GM23338 (cell line): ENCODE measurements around the gene ZNF526. TPM values are rescaled to one million over a fixed set of nuclear protein-coding genes. Genes with fewer than 3 reads are reported as not detected.
A peak's percentile ranks its signal among the peaks of the same experiment; 100 is the strongest.

Experiments used
- CREB1 ChIP-seq: fragments of 250-450 bp; sonication (Bioruptor Pico); IDR thresholded peaks from 2 replicates; pipeline ENCODE4 v1.5.0; 2020; ENCODE audit warnings: low read depth, mild to moderate bottlenecking, moderate library complexity
- EZH2 ChIP-seq: fragments of 200-600 bp; sonication (generic); IDR thresholded peaks from one replicate; pipeline ENCODE4 v1.8.0; 2017; ENCODE audit warnings: antibody characterized with exemption, mild to moderate bottlenecking, low read depth; ENCODE audit not compliant: unreplicated experiment
- NANOG ChIP-seq: IDR thresholded peaks from 2 replicates; pipeline ENCODE4 v1.6.1; 2016; ENCODE audit warnings: antibody characterized with exemption, borderline replicate concordance
- POLR2AphosphoS5 ChIP-seq: IDR thresholded peaks from 2 replicates; pipeline ENCODE4 v1.6.1; 2016; ENCODE audit warnings: antibody characterized with exemption, low read depth
- STAT1 ChIP-seq: IDR thresholded peaks from one replicate; pipeline ENCODE4 v1.6.1; 2016; ENCODE audit warnings: antibody characterized with exemption; ENCODE audit not compliant: unreplicated experiment
- ZNF114 ChIP-seq: fragments of 250-450 bp; sonication (Bioruptor Pico); IDR thresholded peaks from 2 replicates; pipeline ENCODE4 v1.5.0; 2020; ENCODE audit warnings: mild to moderate bottlenecking, moderate library complexity
- ZNF331 ChIP-seq: fragments of 250-450 bp; sonication (Bioruptor Pico); IDR thresholded peaks from 2 replicates; pipeline ENCODE4 v1.5.0; 2020; ENCODE audit warnings: low read depth, mild to moderate bottlenecking, moderate library complexity
- polyA plus RNA-seq: library from polyadenylated mRNA; unstranded; fragments of >200 nt; fragmentation: Nextera tagmentation; extraction: Ambion mirVana; gene quantifications from 2 replicates; pipeline ENCODE4 v1.2.1, GENCODE V29; 2016
- total RNA-seq: library from RNA; depleted of rRNA; stranded (reverse); fragments of >200 nt; shearing (Covaris generic); gene quantifications from 2 replicates; pipeline ENCODE4 v1.2.3, GENCODE V29; 2014
- TF ChIP-seq, protein P1 (sequence below): fragments of 250-450 bp; sonication (Bioruptor Pico); IDR thresholded peaks from 2 replicates; pipeline ENCODE4 v1.5.0; 2020; ENCODE audit warnings: mild to moderate bottlenecking, moderate library complexity
- TF ChIP-seq, protein P2 (sequence below): IDR thresholded peaks from 2 replicates; pipeline ENCODE4 v1.6.1; 2016; ENCODE audit warnings: antibody characterized with exemption
- TF ChIP-seq, protein P3 (sequence below), 2 experiments: fragments of 200-600 bp in 1 of 2; sonication (generic) in 1 of 2; conservative IDR thresholded peaks; 2 replicates each; pipeline versions ENCODE4 v1.5.1 to v1.6.1; 2016 to 2017; ENCODE audit warnings: antibody characterized with exemption in 2 of 2, low read depth in 2 of 2, mild to moderate bottlenecking in 2 of 2, moderate library complexity in 1 of 2

Gene ZNF526
- total and polyA plus RNA-seq, 2 experiments from 2014 or later: 4.7 to 13.3 TPM

DNA sequence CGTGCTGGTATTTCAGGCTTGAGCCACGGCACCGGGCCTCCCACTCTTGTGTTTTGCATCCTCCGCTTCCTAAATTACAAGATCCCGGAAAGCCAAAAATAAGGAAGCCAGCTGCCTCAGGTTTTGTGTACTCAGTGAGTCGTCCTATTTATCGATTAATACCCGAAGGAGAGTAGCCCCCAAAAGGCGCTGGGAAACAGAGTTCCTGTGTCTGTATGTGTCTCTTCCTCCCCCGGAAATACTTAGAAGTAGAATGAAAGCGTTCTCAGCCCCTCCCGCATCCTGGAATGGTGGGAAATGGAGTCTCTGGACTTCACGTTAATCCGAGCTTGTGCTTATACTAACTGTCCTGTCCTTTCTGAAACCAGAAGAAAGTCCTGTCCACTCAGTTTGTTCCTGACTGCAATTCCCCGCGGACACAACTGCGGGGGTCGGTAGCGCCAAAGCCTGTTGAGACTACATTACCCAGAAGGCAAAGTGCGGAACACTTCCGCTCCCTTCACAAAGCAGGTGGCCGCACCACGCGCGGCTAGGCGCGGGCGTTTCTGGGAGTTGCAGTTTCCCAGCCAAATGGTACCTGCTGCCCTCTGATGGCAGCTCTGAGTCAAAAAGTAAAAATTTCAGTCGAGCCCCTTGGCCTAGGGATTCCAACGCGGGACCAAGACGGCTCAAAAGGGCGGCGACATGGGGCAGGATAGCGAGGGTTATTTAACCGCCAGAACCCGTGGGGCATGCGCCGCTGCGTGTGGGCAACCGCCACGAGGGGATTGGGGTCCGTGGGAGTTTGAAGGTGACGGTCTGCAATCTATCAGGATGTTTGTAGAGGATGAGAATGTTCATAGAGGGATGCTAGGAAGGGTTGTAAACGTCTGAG is 24.5 kb downstream of the ZNF526 start (continued):
- TF ChIP-seq, protein P1, sequence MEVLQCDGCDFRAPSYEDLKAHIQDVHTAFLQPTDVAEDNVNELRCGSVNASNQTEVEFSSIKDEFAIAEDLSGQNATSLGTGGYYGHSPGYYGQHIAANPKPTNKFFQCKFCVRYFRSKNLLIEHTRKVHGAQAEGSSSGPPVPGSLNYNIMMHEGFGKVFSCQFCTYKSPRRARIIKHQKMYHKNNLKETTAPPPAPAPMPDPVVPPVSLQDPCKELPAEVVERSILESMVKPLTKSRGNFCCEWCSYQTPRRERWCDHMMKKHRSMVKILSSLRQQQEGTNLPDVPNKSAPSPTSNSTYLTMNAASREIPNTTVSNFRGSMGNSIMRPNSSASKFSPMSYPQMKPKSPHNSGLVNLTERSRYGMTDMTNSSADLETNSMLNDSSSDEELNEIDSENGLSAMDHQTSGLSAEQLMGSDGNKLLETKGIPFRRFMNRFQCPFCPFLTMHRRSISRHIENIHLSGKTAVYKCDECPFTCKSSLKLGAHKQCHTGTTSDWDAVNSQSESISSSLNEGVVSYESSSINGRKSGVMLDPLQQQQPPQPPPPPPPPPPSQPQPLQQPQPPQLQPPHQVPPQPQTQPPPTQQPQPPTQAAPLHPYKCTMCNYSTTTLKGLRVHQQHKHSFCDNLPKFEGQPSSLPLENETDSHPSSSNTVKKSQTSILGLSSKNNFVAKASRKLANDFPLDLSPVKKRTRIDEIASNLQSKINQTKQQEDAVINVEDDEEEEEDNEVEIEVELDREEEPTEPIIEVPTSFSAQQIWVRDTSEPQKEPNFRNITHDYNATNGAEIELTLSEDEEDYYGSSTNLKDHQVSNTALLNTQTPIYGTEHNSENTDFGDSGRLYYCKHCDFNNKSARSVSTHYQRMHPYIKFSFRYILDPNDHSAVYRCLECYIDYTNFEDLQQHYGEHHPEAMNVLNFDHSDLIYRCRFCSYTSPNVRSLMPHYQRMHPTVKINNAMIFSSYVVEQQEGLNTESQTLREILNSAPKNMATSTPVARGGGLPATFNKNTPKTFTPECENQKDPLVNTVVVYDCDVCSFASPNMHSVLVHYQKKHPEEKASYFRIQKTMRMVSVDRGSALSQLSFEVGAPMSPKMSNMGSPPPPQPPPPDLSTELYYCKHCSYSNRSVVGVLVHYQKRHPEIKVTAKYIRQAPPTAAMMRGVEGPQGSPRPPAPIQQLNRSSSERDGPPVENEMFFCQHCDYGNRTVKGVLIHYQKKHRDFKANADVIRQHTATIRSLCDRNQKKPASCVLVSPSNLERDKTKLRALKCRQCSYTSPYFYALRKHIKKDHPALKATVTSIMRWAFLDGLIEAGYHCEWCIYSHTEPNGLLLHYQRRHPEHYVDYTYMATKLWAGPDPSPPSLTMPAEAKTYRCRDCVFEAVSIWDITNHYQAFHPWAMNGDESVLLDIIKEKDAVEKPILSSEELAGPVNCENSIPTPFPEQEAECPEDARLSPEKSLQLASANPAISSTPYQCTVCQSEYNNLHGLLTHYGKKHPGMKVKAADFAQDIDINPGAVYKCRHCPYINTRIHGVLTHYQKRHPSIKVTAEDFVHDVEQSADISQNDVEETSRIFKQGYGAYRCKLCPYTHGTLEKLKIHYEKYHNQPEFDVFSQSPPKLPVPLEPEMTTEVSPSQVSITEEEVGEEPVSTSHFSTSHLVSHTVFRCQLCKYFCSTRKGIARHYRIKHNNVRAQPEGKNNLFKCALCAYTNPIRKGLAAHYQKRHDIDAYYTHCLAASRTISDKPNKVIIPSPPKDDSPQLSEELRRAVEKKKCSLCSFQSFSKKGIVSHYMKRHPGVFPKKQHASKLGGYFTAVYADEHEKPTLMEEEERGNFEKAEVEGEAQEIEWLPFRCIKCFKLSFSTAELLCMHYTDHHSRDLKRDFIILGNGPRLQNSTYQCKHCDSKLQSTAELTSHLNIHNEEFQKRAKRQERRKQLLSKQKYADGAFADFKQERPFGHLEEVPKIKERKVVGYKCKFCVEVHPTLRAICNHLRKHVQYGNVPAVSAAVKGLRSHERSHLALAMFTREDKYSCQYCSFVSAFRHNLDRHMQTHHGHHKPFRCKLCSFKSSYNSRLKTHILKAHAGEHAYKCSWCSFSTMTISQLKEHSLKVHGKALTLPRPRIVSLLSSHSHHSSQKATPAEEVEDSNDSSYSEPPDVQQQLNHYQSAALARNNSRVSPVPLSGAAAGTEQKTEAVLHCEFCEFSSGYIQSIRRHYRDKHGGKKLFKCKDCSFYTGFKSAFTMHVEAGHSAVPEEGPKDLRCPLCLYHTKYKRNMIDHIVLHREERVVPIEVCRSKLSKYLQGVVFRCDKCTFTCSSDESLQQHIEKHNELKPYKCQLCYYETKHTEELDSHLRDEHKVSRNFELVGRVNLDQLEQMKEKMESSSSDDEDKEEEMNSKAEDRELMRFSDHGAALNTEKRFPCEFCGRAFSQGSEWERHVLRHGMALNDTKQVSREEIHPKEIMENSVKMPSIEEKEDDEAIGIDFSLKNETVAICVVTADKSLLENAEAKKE (CRISPR knock-in tag): no peak
- TF ChIP-seq EZH2: no peak
- no peak for TF ChIP-seq STAT1
- TF ChIP-seq ZNF114: no peak
- TF ChIP-seq NANOG: no peak; the same call in 1 of the 2 replicates
- TF ChIP-seq POLR2AphosphoS5: no peak
- TF ChIP-seq, protein P2, sequence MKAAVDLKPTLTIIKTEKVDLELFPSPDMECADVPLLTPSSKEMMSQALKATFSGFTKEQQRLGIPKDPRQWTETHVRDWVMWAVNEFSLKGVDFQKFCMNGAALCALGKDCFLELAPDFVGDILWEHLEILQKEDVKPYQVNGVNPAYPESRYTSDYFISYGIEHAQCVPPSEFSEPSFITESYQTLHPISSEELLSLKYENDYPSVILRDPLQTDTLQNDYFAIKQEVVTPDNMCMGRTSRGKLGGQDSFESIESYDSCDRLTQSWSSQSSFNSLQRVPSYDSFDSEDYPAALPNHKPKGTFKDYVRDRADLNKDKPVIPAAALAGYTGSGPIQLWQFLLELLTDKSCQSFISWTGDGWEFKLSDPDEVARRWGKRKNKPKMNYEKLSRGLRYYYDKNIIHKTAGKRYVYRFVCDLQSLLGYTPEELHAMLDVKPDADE: peak; percentile 100
- no peak for TF ChIP-seq ZNF331
- peak; percentile 80 for TF ChIP-seq CREB1
- TF ChIP-seq, protein P3, sequence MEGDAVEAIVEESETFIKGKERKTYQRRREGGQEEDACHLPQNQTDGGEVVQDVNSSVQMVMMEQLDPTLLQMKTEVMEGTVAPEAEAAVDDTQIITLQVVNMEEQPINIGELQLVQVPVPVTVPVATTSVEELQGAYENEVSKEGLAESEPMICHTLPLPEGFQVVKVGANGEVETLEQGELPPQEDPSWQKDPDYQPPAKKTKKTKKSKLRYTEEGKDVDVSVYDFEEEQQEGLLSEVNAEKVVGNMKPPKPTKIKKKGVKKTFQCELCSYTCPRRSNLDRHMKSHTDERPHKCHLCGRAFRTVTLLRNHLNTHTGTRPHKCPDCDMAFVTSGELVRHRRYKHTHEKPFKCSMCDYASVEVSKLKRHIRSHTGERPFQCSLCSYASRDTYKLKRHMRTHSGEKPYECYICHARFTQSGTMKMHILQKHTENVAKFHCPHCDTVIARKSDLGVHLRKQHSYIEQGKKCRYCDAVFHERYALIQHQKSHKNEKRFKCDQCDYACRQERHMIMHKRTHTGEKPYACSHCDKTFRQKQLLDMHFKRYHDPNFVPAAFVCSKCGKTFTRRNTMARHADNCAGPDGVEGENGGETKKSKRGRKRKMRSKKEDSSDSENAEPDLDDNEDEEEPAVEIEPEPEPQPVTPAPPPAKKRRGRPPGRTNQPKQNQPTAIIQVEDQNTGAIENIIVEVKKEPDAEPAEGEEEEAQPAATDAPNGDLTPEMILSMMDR (conservative IDR thresholded peaks at IDR 0.05; ENCODE audit: low read depth in 2 of 2): peak; percentile 57 to 70
